Ishikawa (cell line): Measurements from ENCODE around the gene HYDIN.

Experiments used
- CEBPB ChIP-seq: IDR thresholded peaks from 2 replicates; pipeline ENCODE4 v1.6.1; 2012
- CREB1 ChIP-seq: IDR thresholded peaks from 2 replicates; pipeline ENCODE4 v1.6.1; 2012; ENCODE audit warnings: low read depth
- EGR1 ChIP-seq: IDR thresholded peaks from 2 replicates; pipeline ENCODE4 v1.6.1; 2012
- EP300 ChIP-seq: IDR thresholded peaks from 2 replicates; pipeline ENCODE4 v1.6.1; 2012; ENCODE audit warnings: borderline replicate concordance
- FOXM1 ChIP-seq: IDR thresholded peaks from 2 replicates; pipeline ENCODE4 v1.6.1; 2012; ENCODE audit warnings: low read depth, borderline replicate concordance
- NFIC ChIP-seq: IDR thresholded peaks from 2 replicates; pipeline ENCODE4 v1.6.1; 2012
- RAD21 ChIP-seq: IDR thresholded peaks from 2 replicates; pipeline ENCODE4 v1.6.1; 2012; ENCODE audit warnings: low read depth
- TAF1 ChIP-seq: IDR thresholded peaks from 2 replicates; pipeline ENCODE4 v1.6.1; 2012; ENCODE audit warnings: low read depth, mild to moderate bottlenecking
- TCF12 ChIP-seq: IDR thresholded peaks from 2 replicates; pipeline ENCODE4 v1.6.1; 2012; ENCODE audit warnings: low read depth
- TEAD4 ChIP-seq: IDR thresholded peaks from 2 replicates; pipeline ENCODE4 v1.6.1; 2012
- YY1 ChIP-seq: IDR thresholded peaks from 2 replicates; pipeline ENCODE4 v1.6.1; 2012; ENCODE audit warnings: low read depth
- ZBTB7A ChIP-seq: IDR thresholded peaks from 2 replicates; pipeline ENCODE4 v1.6.1; 2012; ENCODE audit warnings: low read depth
- TF ChIP-seq, protein P1 (sequence below): IDR thresholded peaks from 2 replicates; pipeline ENCODE4 v1.6.1; 2012
- TF ChIP-seq, protein P2 (sequence below): IDR thresholded peaks from 2 replicates; pipeline ENCODE4 v1.6.1; 2012
- TF ChIP-seq, protein P3 (sequence below): IDR thresholded peaks from 2 replicates; pipeline ENCODE4 v1.6.1; 2012; ENCODE audit warnings: low read depth, mild to moderate bottlenecking

The HYDIN gene

DNA sequence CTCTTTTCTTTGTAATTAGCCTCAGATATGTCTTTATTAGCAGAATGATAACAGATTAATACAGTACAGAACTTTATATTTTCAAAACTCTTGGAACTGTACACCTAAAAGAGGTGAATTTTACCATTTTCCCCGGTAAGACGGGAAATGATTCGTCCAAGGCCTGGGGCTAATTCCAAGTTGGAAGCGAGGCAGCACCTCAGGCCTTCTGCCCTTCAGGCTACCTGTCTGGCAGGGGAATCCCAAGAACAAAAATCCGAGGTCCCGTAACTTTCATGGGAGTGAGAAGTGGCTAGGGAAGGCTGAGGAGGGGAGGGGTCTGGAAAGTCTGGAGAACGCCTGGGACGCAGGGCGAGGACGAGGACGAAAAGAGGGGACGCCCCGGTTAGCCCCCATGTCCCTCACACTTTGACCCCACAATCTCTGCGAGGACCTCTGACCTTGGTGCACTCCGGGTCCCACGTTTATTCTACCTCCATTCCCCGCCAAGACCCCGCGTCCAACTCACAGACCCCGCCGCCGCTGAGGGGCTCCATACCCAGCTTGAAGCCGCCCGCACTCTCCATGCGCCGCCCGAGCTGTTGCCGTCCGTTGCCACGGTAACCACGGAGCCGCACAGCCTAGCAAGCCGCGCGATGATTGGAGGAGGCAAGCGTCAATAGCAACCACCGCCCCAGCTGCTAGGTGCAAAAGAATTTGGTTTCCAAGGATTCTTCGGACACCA lies at the start of gene HYDIN:
TSS of gene HYDIN (minus strand) at position 601 of the 724 bp plus-strand sequence. CDS start 43,827 bp downstream, outside the sequence.
- TF ChIP-seq, protein P1, sequence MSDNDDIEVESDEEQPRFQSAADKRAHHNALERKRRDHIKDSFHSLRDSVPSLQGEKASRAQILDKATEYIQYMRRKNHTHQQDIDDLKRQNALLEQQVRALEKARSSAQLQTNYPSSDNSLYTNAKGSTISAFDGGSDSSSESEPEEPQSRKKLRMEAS, result peak; percentile 40
- TF ChIP-seq, protein P2, sequence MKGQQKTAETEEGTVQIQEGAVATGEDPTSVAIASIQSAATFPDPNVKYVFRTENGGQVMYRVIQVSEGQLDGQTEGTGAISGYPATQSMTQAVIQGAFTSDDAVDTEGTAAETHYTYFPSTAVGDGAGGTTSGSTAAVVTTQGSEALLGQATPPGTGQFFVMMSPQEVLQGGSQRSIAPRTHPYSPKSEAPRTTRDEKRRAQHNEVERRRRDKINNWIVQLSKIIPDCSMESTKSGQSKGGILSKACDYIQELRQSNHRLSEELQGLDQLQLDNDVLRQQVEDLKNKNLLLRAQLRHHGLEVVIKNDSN, result no peak
- TF ChIP-seq RAD21, result no peak
- no peak for TF ChIP-seq TEAD4
- TF ChIP-seq FOXM1, result no peak

DNA sequence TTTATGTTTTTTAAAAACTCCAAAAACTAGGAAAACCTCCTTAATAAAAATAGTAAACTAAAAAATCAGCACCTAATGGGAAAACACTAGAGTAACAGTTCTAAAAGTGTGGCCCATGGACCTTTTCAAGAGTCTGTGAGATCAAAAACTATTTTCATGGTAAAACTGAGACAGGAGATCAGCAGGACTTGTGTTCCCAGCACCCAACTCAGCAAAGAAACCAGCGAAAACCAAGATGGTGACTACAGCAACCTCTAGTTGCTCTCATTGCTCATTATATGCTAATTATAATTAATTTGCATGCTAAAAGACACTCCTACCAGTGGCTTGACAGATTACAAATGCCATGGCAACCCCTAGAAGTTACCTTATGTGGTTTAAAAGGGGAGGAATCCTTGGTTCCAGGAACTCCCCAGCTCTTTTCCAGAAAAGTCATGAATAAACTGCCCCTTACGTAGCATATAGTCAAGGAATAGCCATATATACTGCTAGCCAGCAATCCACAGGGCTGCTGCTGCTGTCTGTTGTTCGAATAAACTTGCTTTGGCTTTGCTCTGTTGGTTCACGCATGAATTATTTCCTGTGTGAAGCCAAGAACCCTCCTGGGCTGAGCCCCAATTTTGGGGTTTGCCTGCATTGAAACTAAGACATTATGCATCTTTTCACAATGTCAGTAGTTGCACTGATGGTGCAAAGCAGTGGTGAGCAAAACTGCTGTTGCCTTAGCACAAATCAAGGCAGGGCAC lies 46.2 kb upstream of the HYDIN start:
- TF ChIP-seq FOXM1 (no peak), YY1 (no peak), EP300 (no peak), NFIC (no peak), CEBPB (no peak), TEAD4 (no peak), CREB1 (no peak), ZBTB7A (no peak), TAF1 (no peak), EGR1 (no peak), RAD21 (no peak), TCF12 (no peak)
- TF ChIP-seq, protein P3, sequence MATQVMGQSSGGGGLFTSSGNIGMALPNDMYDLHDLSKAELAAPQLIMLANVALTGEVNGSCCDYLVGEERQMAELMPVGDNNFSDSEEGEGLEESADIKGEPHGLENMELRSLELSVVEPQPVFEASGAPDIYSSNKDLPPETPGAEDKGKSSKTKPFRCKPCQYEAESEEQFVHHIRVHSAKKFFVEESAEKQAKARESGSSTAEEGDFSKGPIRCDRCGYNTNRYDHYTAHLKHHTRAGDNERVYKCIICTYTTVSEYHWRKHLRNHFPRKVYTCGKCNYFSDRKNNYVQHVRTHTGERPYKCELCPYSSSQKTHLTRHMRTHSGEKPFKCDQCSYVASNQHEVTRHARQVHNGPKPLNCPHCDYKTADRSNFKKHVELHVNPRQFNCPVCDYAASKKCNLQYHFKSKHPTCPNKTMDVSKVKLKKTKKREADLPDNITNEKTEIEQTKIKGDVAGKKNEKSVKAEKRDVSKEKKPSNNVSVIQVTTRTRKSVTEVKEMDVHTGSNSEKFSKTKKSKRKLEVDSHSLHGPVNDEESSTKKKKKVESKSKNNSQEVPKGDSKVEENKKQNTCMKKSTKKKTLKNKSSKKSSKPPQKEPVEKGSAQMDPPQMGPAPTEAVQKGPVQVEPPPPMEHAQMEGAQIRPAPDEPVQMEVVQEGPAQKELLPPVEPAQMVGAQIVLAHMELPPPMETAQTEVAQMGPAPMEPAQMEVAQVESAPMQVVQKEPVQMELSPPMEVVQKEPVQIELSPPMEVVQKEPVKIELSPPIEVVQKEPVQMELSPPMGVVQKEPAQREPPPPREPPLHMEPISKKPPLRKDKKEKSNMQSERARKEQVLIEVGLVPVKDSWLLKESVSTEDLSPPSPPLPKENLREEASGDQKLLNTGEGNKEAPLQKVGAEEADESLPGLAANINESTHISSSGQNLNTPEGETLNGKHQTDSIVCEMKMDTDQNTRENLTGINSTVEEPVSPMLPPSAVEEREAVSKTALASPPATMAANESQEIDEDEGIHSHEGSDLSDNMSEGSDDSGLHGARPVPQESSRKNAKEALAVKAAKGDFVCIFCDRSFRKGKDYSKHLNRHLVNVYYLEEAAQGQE, result no peak
- TF ChIP-seq, protein P1, result no peak
- TF ChIP-seq, protein P2, result no peak

DNA sequence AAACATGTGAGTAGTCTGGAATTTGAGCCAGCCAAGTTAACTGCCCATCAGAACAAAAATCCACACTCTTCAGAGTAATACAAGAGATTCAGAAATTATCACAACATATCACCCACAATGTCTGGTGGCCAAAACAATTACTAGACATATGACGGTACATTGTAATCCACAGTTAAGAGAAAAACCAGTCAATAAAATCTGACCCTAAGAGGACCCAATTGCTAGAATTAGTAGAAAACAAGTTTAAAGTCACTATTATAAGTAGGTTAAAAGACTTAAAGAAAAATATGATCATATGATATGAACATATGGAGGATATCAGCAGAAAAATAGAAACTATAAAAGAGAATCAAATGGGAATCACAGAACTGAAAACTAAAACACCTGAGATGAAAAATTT lies 42.9 kb upstream of the HYDIN start:
- no peak for TF ChIP-seq RAD21
- TF ChIP-seq, protein P2, result no peak
- no peak for TF ChIP-seq CEBPB
- TF ChIP-seq TEAD4, result no peak
- TF ChIP-seq ZBTB7A, result no peak
- TF ChIP-seq FOXM1, result no peak
- TF ChIP-seq CREB1, result no peak
- no peak for TF ChIP-seq TCF12
- TF ChIP-seq, protein P1, result no peak
- no peak for TF ChIP-seq NFIC
- no peak for TF ChIP-seq EP300
- TF ChIP-seq, protein P3, result no peak
- no peak for TF ChIP-seq YY1

DNA sequence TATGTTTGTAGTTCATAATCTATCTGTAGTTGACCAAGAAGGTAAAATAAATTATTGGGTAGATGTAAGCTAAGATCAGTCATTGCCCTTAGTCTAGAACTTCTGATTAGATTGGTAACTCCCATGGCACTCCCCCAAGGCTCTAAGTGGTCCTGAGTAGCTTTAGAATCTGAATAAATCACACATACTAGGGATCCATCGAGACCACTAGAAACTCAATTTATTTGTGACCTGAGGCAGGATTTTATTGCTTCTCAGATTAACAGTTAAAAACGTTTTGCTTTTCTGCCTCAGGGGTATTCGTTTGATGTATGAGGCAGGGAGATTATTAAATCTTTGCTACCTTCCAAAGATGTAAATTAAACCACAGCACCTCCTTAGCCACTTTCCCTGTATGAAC lies 33.8 kb upstream of the HYDIN start:
- TF ChIP-seq EP300 (no peak), TAF1 (no peak), ZBTB7A (no peak), CEBPB (no peak), TCF12 (no peak), TEAD4 (no peak), FOXM1 (no peak), RAD21 (no peak), YY1 (no peak), NFIC (no peak), EGR1 (no peak), CREB1 (no peak)
- TF ChIP-seq, protein P1, result no peak
- TF ChIP-seq, protein P2, result no peak
- TF ChIP-seq, protein P3, result no peak
